ENCODE results near the gene SLC25A30.
A peak's percentile ranks its signal among the peaks of the same experiment; 100 is the strongest.

The SLC25A30 gene, protein sequence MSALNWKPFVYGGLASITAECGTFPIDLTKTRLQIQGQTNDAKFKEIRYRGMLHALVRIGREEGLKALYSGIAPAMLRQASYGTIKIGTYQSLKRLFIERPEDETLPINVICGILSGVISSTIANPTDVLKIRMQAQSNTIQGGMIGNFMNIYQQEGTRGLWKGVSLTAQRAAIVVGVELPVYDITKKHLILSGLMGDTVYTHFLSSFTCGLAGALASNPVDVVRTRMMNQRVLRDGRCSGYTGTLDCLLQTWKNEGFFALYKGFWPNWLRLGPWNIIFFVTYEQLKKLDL

DNA sequence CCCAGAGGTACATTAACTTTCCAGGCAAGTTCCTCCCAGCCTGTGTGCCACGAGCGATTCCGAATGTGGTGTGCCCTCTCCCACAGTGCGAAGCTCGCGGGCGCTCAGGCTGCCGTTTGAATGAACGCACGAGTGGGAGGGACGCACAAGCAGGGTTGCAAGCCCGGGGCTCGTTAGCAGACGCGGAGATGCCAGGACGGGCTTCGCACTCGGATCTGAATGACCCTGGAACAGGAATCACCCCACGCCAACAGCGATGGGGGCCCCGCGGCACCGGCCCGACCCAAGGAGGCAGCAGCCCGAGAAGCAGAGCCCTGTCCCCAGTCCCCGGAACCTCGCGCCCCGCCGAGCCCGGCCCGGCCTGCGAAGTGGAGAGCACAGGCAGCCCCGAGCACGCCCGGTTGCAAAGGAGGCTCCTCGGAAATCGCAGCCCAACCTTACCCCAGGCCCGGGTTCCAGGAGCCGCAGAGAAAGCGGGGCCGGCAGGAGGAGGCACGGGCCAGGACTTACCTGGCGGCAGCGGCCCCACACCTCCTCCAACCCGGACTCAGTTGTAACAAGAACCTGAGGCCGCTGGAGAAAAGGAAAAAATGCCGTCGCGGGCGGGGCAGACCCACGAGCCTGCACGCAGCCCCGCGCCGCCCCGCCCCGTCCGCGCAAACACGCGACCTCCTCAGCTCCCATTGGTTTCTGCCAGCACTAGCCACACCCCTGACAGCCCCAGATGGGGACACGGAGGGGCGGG lies at the start of gene SLC25A30:
Gene SLC25A30, minus strand, starts transcription at position 584 of the 745 bp plus-strand sequence. CDS start 6,948 bp downstream, outside the sequence.
- TF ChIP-seq, protein P1, sequence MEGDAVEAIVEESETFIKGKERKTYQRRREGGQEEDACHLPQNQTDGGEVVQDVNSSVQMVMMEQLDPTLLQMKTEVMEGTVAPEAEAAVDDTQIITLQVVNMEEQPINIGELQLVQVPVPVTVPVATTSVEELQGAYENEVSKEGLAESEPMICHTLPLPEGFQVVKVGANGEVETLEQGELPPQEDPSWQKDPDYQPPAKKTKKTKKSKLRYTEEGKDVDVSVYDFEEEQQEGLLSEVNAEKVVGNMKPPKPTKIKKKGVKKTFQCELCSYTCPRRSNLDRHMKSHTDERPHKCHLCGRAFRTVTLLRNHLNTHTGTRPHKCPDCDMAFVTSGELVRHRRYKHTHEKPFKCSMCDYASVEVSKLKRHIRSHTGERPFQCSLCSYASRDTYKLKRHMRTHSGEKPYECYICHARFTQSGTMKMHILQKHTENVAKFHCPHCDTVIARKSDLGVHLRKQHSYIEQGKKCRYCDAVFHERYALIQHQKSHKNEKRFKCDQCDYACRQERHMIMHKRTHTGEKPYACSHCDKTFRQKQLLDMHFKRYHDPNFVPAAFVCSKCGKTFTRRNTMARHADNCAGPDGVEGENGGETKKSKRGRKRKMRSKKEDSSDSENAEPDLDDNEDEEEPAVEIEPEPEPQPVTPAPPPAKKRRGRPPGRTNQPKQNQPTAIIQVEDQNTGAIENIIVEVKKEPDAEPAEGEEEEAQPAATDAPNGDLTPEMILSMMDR (IDR thresholded peaks at IDR 0.05; ENCODE audit: borderline replicate concordance, control extremely low read depth, extremely low read depth, insufficient read depth, missing control alignments) = no peak
- in situ Hi-C loops (cut with MboI; ENCODE audit: low sequenced_read_pairs, unreplicated experiment) = no loop called here
- peak; percentile 91 for DNase-seq (ENCODE audit: low spot score)

DNA sequence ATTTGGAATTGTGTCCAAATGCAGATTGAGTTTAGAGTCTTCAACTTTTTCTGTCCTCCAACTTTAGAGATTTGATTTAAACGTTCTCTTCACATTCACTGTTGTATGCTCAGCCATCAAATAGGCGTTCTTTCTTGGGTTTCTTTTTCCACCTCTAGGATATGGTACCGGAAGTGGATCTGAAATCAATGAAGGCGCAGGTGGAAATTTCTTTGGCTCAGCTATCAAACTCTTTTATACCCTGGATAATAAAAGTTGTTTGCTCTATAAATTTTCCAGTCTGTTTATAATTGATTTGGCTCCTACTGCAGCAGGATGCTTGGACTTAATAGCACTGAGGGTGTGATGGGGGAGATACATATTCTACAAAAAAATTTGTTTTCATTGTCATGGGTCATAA lies 48.2 kb upstream of the SLC25A30 start:
- no peak for DNase-seq (ENCODE audit: low spot score)
- TF ChIP-seq, protein P1 (IDR thresholded peaks at IDR 0.05; ENCODE audit: borderline replicate concordance, control extremely low read depth, extremely low read depth, insufficient read depth, missing control alignments) = no peak
- in situ Hi-C loops (cut with MboI; ENCODE audit: low sequenced_read_pairs, unreplicated experiment) = no loop called here

DNA sequence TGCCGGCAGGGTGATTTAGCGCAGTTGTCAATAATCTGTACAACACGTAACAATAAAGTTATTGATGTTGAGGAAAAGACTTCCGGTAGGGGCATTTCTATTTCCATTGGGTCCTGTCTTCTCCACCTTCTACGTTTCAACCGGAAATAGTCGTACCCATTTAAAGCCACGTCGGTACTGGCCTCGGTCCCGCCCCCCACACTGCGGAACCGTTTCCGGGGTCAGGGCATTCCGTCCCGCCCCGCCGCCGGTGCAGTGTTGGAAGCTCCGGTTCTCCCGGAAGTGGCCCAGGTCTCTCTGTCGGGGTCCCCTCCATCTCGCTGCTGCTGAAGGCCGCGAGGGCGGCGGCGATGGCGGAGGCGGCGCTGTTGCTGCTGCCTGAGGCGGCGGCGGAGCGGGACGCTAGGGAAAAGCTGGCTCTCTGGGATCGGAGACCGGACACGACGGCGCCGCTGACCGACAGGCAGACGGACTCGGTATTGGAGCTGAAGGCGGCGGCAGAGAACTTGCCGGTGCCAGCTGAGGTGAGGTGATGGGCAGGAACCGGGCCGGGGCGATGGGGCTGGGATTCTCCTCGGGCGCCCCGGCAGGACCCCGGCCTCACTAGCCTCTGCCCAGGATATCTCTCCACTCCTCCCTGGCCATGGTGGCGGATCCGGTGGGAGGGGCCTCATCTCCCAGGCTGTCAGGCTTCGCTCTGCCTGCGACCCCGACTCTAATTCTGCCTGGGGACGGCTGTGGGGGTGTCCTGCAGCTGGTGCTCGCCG lies 46.7 kb upstream of the SLC25A30 start, which contains the start of gene COG3:
Gene COG3, plus strand, starts transcription at position 253 of the 767 bp plus-strand sequence. Its CDS starts 98 bp downstream, at position 351.
- in situ Hi-C loops (cut with MboI; ENCODE audit: low sequenced_read_pairs, unreplicated experiment) = no loop called here
- TF ChIP-seq, protein P1 (IDR thresholded peaks at IDR 0.05; ENCODE audit: borderline replicate concordance, control extremely low read depth, extremely low read depth, insufficient read depth, missing control alignments) = peak; percentile 17

DNA sequence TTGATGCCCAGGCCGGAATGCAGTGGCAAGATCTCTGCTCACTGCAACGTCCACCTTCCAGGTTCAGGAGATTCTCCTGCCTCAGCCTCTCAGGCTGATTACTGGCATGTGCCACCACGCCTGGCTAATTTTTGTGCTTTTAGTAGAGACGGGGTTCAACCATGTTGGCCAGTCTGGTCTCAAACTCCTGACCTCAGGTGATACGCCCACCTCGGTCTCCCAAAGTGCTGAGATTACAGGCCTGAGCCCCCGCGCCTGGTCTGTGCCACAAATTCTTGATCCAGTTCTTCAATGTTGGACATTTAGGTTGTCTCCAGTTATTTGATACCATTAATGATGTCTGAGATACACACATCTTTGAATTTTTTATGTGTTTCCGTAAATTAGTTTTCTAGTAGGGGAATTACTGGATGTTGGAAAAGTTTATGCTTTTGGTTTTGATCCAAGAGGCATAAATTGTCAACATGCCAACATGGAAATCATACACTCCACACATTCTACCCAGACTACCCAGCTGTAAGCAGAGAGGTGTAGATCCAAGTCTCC lies 46.0 kb upstream of the SLC25A30 start:
- DNase-seq (ENCODE audit: low spot score) = no peak
- in situ Hi-C loops (cut with MboI; ENCODE audit: low sequenced_read_pairs, unreplicated experiment) = no loop called here
- TF ChIP-seq, protein P1 (IDR thresholded peaks at IDR 0.05; ENCODE audit: borderline replicate concordance, control extremely low read depth, extremely low read depth, insufficient read depth, missing control alignments) = no peak

More for the DNA sequence above, 46.7 kb upstream of the SLC25A30 start, which contains the start of gene COG3:
- peak; percentile 96 for DNase-seq (ENCODE audit: low spot score)

DNA sequence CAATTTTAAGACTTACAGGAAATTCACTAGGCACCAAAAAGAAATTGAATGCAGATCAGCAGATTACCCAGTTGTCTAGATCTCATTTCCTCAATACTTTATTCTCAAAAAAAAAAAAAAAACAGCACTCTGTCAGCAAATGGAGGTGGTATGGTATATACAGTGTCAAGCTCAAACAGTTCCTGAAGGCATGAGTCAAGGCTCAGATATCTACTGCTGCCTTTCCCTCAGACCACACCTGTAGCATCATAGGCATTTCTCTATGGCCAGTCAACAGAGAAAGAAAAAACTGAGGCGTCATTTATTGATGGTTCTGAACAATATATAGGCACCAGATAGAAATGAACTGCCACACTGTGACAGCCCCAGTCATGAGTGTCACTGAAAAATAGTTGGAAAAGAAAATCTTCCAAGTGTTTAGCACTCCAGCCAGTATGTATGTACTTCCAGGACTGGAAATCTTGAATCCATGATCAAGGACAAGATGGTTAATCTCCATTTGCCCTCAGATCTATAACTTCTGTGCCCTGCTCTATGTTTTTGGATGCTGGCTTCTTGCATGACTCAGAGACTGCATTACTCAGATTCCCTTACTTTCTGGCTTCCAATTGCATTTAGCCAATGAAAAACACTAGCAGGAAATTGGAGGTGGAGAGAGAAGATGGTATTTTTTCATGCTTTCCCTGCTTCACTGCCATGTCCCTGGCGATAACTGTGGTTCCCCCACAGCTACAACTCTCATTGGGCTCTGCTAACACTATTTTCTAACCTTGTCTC lies 38.2 kb upstream of the SLC25A30 start:
- DNase-seq (ENCODE audit: low spot score) = no peak
- in situ Hi-C loops (cut with MboI; ENCODE audit: low sequenced_read_pairs, unreplicated experiment) = no loop called here
- TF ChIP-seq, protein P1 (IDR thresholded peaks at IDR 0.05; ENCODE audit: borderline replicate concordance, control extremely low read depth, extremely low read depth, insufficient read depth, missing control alignments) = no peak
